HepG2 (cell line): ENCODE data around the gene SPATA33. TPM values are rescaled to one million over a fixed set of nuclear protein-coding genes. Genes with fewer than 3 reads are reported as not detected.

Source experiments
- GATAD2A ChIP-seq: IDR thresholded peaks from 2 replicates; pipeline ENCODE4 v1.6.1; 2016
- HMG20A ChIP-seq: IDR thresholded peaks from 2 replicates; pipeline ENCODE4 v1.6.1; 2016; ENCODE audit warnings: borderline replicate concordance
- ISX ChIP-seq: sonication (generic); formaldehyde crosslinking; conservative IDR thresholded peaks from 2 replicates; pipeline ENCODE4 v1.5.0; 2020; ENCODE audit warnings: missing genetic modification reagents
- MAFG ChIP-seq: sonication (generic); formaldehyde crosslinking; IDR thresholded peaks from 2 replicates; pipeline ENCODE4 v1.5.1; 2020; ENCODE audit warnings: mild to moderate bottlenecking, missing genetic modification reagents
- NR2F6 ChIP-seq, 2 experiments: IDR thresholded peaks; 2 replicates each; pipeline ENCODE4 v1.6.1; 2016; ENCODE audit warnings: antibody characterized with exemption in 1 of 2, mild to moderate bottlenecking in 1 of 2
- PAWR ChIP-seq: sonication (generic); formaldehyde crosslinking; IDR thresholded peaks from 2 replicates; pipeline ENCODE4 v1.4.0; 2020; ENCODE audit warnings: missing genetic modification reagents, mild to moderate bottlenecking, borderline replicate concordance
- PAX8 ChIP-seq: sonication (generic); formaldehyde crosslinking; IDR thresholded peaks from 2 replicates; pipeline ENCODE4 v1.8.0; 2022; ENCODE audit warnings: mild to moderate bottlenecking, missing genetic modification reagents, borderline replicate concordance
- PHF20 ChIP-seq: sonication (generic); formaldehyde crosslinking; IDR thresholded peaks from 2 replicates; pipeline ENCODE4 v1.5.0; 2020; ENCODE audit warnings: mild to moderate bottlenecking, missing genetic modification reagents
- POLR2AphosphoS2 ChIP-seq: IDR thresholded peaks from 2 replicates; pipeline ENCODE4 v1.6.1; 2011; ENCODE audit warnings: low read depth, low read length, improper control_type of control experiment
- RBFOX2 ChIP-seq: fragments of 200-400 bp; formaldehyde crosslinking; IDR thresholded peaks from 2 replicates; pipeline ENCODE4 v1.6.1; 2017; ENCODE audit warnings: low read depth, mild to moderate bottlenecking, low read length
- SMAD1 ChIP-seq: sonication (generic); formaldehyde crosslinking; IDR thresholded peaks from 2 replicates; pipeline ENCODE4 v1.4.0; 2020; ENCODE audit warnings: missing genetic modification reagents, low read depth, mild to moderate bottlenecking, borderline replicate concordance
- SNAPC4 ChIP-seq: sonication (generic); formaldehyde crosslinking; IDR thresholded peaks from 2 replicates; pipeline ENCODE4 v1.4.0; 2020; ENCODE audit warnings: mild to moderate bottlenecking, missing genetic modification reagents
- SP5 ChIP-seq: IDR thresholded peaks from 2 replicates; pipeline ENCODE4 v1.6.1; 2016; ENCODE audit warnings: low read depth, borderline replicate concordance
- SRSF9 ChIP-seq: fragments of 200-400 bp; formaldehyde crosslinking; IDR thresholded peaks from 2 replicates; pipeline ENCODE4 v1.6.1; 2018; ENCODE audit warnings: borderline replicate concordance, mild to moderate bottlenecking, low read depth, low read length; ENCODE audit not compliant: insufficient read depth, poor library complexity, severe bottlenecking
- SYNCRIP ChIP-seq: fragments of 200-400 bp; formaldehyde crosslinking; IDR thresholded peaks from 2 replicates; pipeline ENCODE4 v1.6.1; 2018; ENCODE audit warnings: mild to moderate bottlenecking, low read depth, low read length; ENCODE audit not compliant: insufficient read depth
- TGIF2 ChIP-seq: IDR thresholded peaks from 2 replicates; pipeline ENCODE4 v1.6.1; 2016; ENCODE audit warnings: control low read depth, missing compliant biosample characterization
- THAP11 ChIP-seq: IDR thresholded peaks from 2 replicates; pipeline ENCODE4 v1.6.1; 2016; ENCODE audit warnings: missing biosample characterization, missing genetic modification reagents
- ZBTB7A ChIP-seq: sonication (generic); formaldehyde crosslinking; IDR thresholded peaks from 2 replicates; pipeline ENCODE4 v1.8.0; 2022; ENCODE audit warnings: mild to moderate bottlenecking, missing genetic modification reagents
- ZBTB7B ChIP-seq: sonication (generic); formaldehyde crosslinking; IDR thresholded peaks from 2 replicates; pipeline ENCODE4 v1.4.0; 2020; ENCODE audit warnings: missing genetic modification reagents
- ZFYVE20 ChIP-seq: sonication (generic); formaldehyde crosslinking; IDR thresholded peaks from 2 replicates; pipeline ENCODE4 v1.8.0; 2023; ENCODE audit warnings: low read depth, mild to moderate bottlenecking, moderate library complexity, missing genetic modification reagents, borderline replicate concordance
- ZNF253 ChIP-seq: sonication (generic); formaldehyde crosslinking; IDR thresholded peaks from 2 replicates; pipeline ENCODE4 v1.8.0; 2022; ENCODE audit warnings: mild to moderate bottlenecking, missing genetic modification reagents, borderline replicate concordance
- ZNF749 ChIP-seq: sonication (generic); formaldehyde crosslinking; IDR thresholded peaks from 2 replicates; pipeline ENCODE4 v1.8.0; 2022; ENCODE audit warnings: mild to moderate bottlenecking, missing genetic modification reagents, moderate library complexity, borderline replicate concordance
- ZSCAN25 ChIP-seq: sonication (generic); formaldehyde crosslinking; IDR thresholded peaks from 2 replicates; pipeline ENCODE4 v1.8.0; 2022; ENCODE audit warnings: mild to moderate bottlenecking, missing genetic modification reagents
- polyA plus RNA-seq, 8 experiments: library from polyadenylated mRNA; depleted of rRNA in 3 of 8; stranded (reverse) in 7 of 8; unstranded in 1 of 8; fragments of >200 nt; fragmentation: Illumina TruSeq in 4 of 8; extraction: Trizol in 4 of 8; gene quantifications; 2 replicates each; pipeline versions ENCODE4 v1.2.1 to v1.2.3, GENCODE V29; 2011 to 2016; ENCODE audit warnings: low read depth in 4 of 8, missing spikeins in 1 of 8, mixed read lengths in 1 of 8; ENCODE audit not compliant: insufficient read depth in 1 of 8
- total RNA-seq, 5 experiments: library from RNA; depleted of rRNA; stranded (reverse); fragments of >200 nt; fragmentation: Illumina TruSeq; extraction: Trizol; gene quantifications; 2 replicates each; pipeline ENCODE4 v1.2.3, GENCODE V29; 2016; ENCODE audit warnings: low read depth in 1 of 5
- TF ChIP-seq, protein P1 (sequence below): IDR thresholded peaks from 2 replicates; pipeline ENCODE4 v1.6.1; 2016; ENCODE audit warnings: low read depth

Gene SPATA33
- total and polyA plus RNA-seq, 2 of the 13 experiments (the other 11 are each of a cell fraction or from before 2014, with no cell fraction given), result 5.7 to 11.0 TPM

GRCh38 chr16:89687092-89687940 is 29.7 kb downstream of the SPATA33 start (continued):
- peak; percentile 94 for TF ChIP-seq SNAPC4 (CRISPR knock-in tag)
- TF ChIP-seq RBFOX2, result peak; percentile 90
- peak; percentile 88 for TF ChIP-seq HMG20A (CRISPR knock-in tag)
- TF ChIP-seq PAWR, result 0 out of 2 replicates have a peak, but pooled peaks have one; percentile 68
- peak; percentile 95 for TF ChIP-seq GATAD2A (CRISPR knock-in tag)
- TF ChIP-seq SYNCRIP, result no peak
- peak; percentile 86 for TF ChIP-seq SP5 (CRISPR knock-in tag)
- peak; percentile 99 for TF ChIP-seq ISX
- peak; percentile 98 for TF ChIP-seq ZNF749 (CRISPR knock-in tag)
- TF ChIP-seq ZBTB7B (CRISPR knock-in tag), result peak; percentile 91
- no peak; the same call in 1 of the 2 replicates for TF ChIP-seq ZBTB7A (CRISPR knock-in tag)
- TF ChIP-seq POLR2AphosphoS2, result no peak; the same call in 1 of the 2 replicates
- TF ChIP-seq MAFG (CRISPR knock-in tag), result no peak
- no peak for TF ChIP-seq SRSF9
- TF ChIP-seq, protein P1, sequence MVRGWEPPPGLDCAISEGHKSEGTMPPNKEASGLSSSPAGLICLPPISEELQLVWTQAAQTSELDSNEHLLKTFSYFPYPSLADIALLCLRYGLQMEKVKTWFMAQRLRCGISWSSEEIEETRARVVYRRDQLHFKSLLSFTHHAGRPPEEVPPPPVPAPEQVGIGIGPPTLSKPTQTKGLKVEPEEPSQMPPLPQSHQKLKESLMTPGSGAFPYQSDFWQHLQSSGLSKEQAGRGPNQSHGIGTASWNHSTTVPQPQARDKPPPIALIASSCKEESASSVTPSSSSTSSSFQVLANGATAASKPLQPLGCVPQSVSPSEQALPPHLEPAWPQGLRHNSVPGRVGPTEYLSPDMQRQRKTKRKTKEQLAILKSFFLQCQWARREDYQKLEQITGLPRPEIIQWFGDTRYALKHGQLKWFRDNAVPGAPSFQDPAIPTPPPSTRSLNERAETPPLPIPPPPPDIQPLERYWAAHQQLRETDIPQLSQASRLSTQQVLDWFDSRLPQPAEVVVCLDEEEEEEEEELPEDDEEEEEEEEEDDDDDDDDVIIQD (CRISPR knock-in tag), result peak; percentile 93
- TF ChIP-seq ZSCAN25, result peak; percentile 94
- TF ChIP-seq THAP11 (CRISPR knock-in tag), result peak; percentile 83
- peak; percentile 74; the same call in 1 of the 2 replicates for TF ChIP-seq PHF20
- peak; percentile 79; the same call in 1 of the 2 replicates for TF ChIP-seq SMAD1 (CRISPR knock-in tag)
- TF ChIP-seq ZFYVE20 (CRISPR knock-in tag), result peak; percentile 42; the same call in 1 of the 2 replicates
- peak; percentile 68 for TF ChIP-seq NR2F6 (IDR thresholded peaks at IDR 0.05)
- TF ChIP-seq NR2F6 (CRISPR knock-in tag; IDR thresholded peaks at IDR 0.05), result peak; percentile 92
- peak; percentile 76; the same call in 1 of the 2 replicates for TF ChIP-seq PAX8
- no peak; the same call in 1 of the 2 replicates for TF ChIP-seq ZNF253 (CRISPR knock-in tag)
- peak; percentile 93 for TF ChIP-seq TGIF2
